ENCODE data around the gene ADGRG2.

DNA sequence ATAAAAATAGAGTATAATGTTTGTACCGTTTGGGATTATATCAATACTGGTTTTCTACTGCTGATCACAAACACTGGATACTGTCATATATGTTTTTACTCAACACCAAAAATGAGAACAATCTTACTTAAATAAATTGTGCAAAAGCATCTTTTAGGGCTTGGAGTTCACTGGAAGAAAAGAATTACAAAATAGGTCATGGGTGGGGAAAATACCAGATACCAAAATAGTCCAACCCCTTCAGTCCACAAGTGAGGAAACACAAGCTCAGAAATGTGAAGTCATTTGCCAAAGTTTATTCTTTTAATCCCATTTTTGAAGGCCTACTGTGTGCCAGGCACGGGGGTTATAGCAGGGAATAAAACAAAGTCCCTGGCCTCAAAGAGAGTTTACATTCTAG lies 64.4 kb downstream of the ADGRG2 start:
- TF ChIP-seq POLR2A (IDR thresholded peaks at IDR 0.05; ENCODE audit: low read depth, low read length) (no peak), POLR2AphosphoS5 (IDR thresholded peaks at IDR 0.05; ENCODE audit: low read depth, low read length) (no peak), TAF1 (IDR thresholded peaks at IDR 0.05; ENCODE audit: borderline replicate concordance, low read depth, low read length) (no peak)
